HCT116 (cell line): ENCODE data around the gene HNRNPUL2. TPM values are rescaled to one million over a fixed set of nuclear protein-coding genes. Genes with fewer than 3 reads are reported as not detected.

Source experiments
- ATAC-seq: fragments of 200-7000 bp; cut with Tn5 transposase; 2 replicates; pipeline ENCODE4 v1.9.1; 2020; ENCODE audit warnings: mild to moderate bottlenecking, moderate library complexity
- BruUV-seq: library from RNA; stranded (reverse); fragments of 400-500 nt; replicated peaks from 2 replicates; lab custom pipeline; 2021; lab: Mats Ljungman, UMichigan
- CTCF ChIA-PET: fragments of 300-600 bp; sonication (Branson Sonifier 250); formaldehyde crosslinking; loops from one replicate; lab custom pipeline; 2021; ENCODE audit warnings: antibody characterized with exemption; lab: Charles Lee
- POLR2A ChIA-PET: fragments of 300-600, 350-600 bp; sonication (Branson Sonifier 250); formaldehyde crosslinking; loops from one replicate; lab custom pipeline; 2021; ENCODE audit warnings: antibody characterized with exemption; lab: Charles Lee
- RAD21 ChIA-PET, 2 experiments: fragments of 300-600 bp; sonication (Branson Sonifier 250); formaldehyde crosslinking; loops; one replicate each; lab custom pipeline; 2023; ENCODE audit warnings: low total read pairs in 2 of 2; ENCODE audit not compliant: uncharacterized antibody in 2 of 2, unreplicated experiment in 2 of 2, low non-redundant PET in 1 of 2; lab: Charles Lee
- DNase-seq: peaks from one replicate; pipeline ENCODE4 v3.0.0-alpha.2; 2010; ENCODE audit warnings: low read depth, low spot score
- H2AFZ ChIP-seq: fragments of 200-600 bp; shearing (Covaris generic), sonication (generic); 2 replicates; pipeline ENCODE4 v1.6.1; 2017; ENCODE audit warnings: low read depth, mixed run types, mixed read lengths, antibody characterized with exemption, low read length; ENCODE audit not compliant: poor library complexity, severe bottlenecking
- H3K27ac ChIP-seq: 2 replicates; pipeline ENCODE4 v1.5.1; 2012; ENCODE audit warnings: low read depth, low read length
- H3K27me3 ChIP-seq: fragments of 200-600 bp; sonication (generic); 2 replicates; pipeline ENCODE4 v1.6.1; 2016; ENCODE audit warnings: mixed run types, low read length, mixed read lengths; ENCODE audit not compliant: insufficient read depth
- H3K36me3 ChIP-seq, 2 experiments: fragments of 200-500 bp in 1 of 2; fragments of 200-600 bp in 1 of 2; sonication (Bioruptor generic) in 1 of 2; sonication (generic) in 1 of 2; 2 replicates each; pipeline versions ENCODE4 v1.5.1 to v1.6.1; 2014 to 2016; ENCODE audit warnings: low read length in 2 of 2, inconsistent platforms in 1 of 2, mixed read lengths in 1 of 2, mixed run types in 1 of 2; ENCODE audit not compliant: insufficient read depth in 2 of 2, control insufficient read depth in 1 of 2
- H3K4me1 ChIP-seq, 2 experiments: fragments of 200-600 bp in 1 of 2; sonication (generic) in 1 of 2; 2 replicates each; pipeline versions ENCODE4 v1.5.1 to v1.6.1; 2012 to 2017; ENCODE audit warnings: low read length in 2 of 2, inconsistent platforms in 1 of 2, mild to moderate bottlenecking in 1 of 2, mixed read lengths in 1 of 2, mixed run types in 1 of 2, moderate library complexity in 1 of 2; ENCODE audit not compliant: insufficient read depth in 2 of 2, control insufficient read depth in 1 of 2
- H3K4me2 ChIP-seq: fragments of 200-600 bp; sonication (generic); 2 replicates; pipeline ENCODE4 v1.6.1; 2017; ENCODE audit warnings: mixed run types, low read length, mixed read lengths
- H3K4me3 ChIP-seq, 2 experiments: fragments of 200-600 bp in 1 of 2; sonication (generic) in 1 of 2; replicated peaks in 1 of 2; 2 replicates each; pipeline ENCODE4 v1.5.1; 2011 to 2016; ENCODE audit warnings: low read length in 2 of 2, control low read depth in 1 of 2, low read depth in 1 of 2, mild to moderate bottlenecking in 1 of 2, mixed read lengths in 1 of 2, mixed run types in 1 of 2
- H3K79me2 ChIP-seq: fragments of 200-600 bp; sonication (generic); 2 replicates; pipeline ENCODE4 v1.6.1; 2017; ENCODE audit warnings: mild to moderate bottlenecking, mixed run types, low read length, moderate library complexity, mixed read lengths; ENCODE audit not compliant: insufficient read depth
- H3K9ac ChIP-seq: fragments of 200-600 bp; sonication (generic); 2 replicates; pipeline ENCODE4 v1.6.1; 2016; ENCODE audit warnings: low read length, mixed read lengths
- H3K9me2 ChIP-seq: fragments of 200-600 bp; sonication (generic), shearing (Covaris generic); 2 replicates; pipeline ENCODE4 v1.6.1; 2017; ENCODE audit warnings: mixed run types, mild to moderate bottlenecking, moderate library complexity; ENCODE audit not compliant: insufficient read depth
- H3K9me3 ChIP-seq, 2 experiments: fragments of 200-500 bp in 1 of 2; fragments of 200-600 bp in 1 of 2; sonication (Bioruptor generic) in 1 of 2; sonication (generic) in 1 of 2; 2 replicates each; pipeline ENCODE4 v1.6.1; 2014 to 2017; ENCODE audit warnings: low read length in 2 of 2, mixed read lengths in 2 of 2, inconsistent platforms in 1 of 2, low read depth in 1 of 2, mild to moderate bottlenecking in 1 of 2, mixed run types in 1 of 2, moderate library complexity in 1 of 2; ENCODE audit not compliant: control insufficient read depth in 1 of 2, insufficient read depth in 1 of 2
- H4K20me1 ChIP-seq: fragments of 200-600 bp; sonication (generic), shearing (Covaris generic); 2 replicates; pipeline ENCODE4 v1.6.1; 2017; ENCODE audit warnings: mixed run types, mild to moderate bottlenecking, moderate library complexity; ENCODE audit not compliant: insufficient read depth
- CBX3 ChIP-seq: IDR thresholded peaks from 2 replicates; pipeline ENCODE4 v1.6.1; 2012; ENCODE audit warnings: low read depth
- CTCF ChIP-seq, 3 experiments: fragments of 200-600 bp in 1 of 3; sonication (generic) in 1 of 3; IDR thresholded peaks in 2 of 3; conservative IDR thresholded peaks in 1 of 3; 2 replicates each; pipeline ENCODE4 v1.5.1; 2012 to 2017; ENCODE audit warnings: low read depth in 2 of 3, low read length in 2 of 3, antibody characterized with exemption in 1 of 3, borderline replicate concordance in 1 of 3, control low read depth in 1 of 3, mild to moderate bottlenecking in 1 of 3, mixed read lengths in 1 of 3, mixed run types in 1 of 3, moderate library complexity in 1 of 3; ENCODE audit not compliant: insufficient read depth in 1 of 3
- EGR1 ChIP-seq: IDR thresholded peaks from 2 replicates; pipeline ENCODE4 v1.6.1; 2012; ENCODE audit warnings: low read depth
- ELF1 ChIP-seq: IDR thresholded peaks from 2 replicates; pipeline ENCODE4 v1.6.1; 2012; ENCODE audit warnings: low read depth, borderline replicate concordance
- EZH2 ChIP-seq: fragments of 200-600 bp; sonication (generic); IDR thresholded peaks from 2 replicates; pipeline ENCODE4 v1.6.1; 2017; ENCODE audit warnings: antibody characterized with exemption, mixed run types
- FOSL1 ChIP-seq: IDR thresholded peaks from 2 replicates; pipeline ENCODE4 v1.6.1; 2012; ENCODE audit warnings: low read depth
- JUND ChIP-seq: IDR thresholded peaks from 2 replicates; pipeline ENCODE4 v1.6.1; 2012
- MAX ChIP-seq: IDR thresholded peaks from 2 replicates; pipeline ENCODE4 v1.6.1; 2012
- POLR2A ChIP-seq: IDR thresholded peaks from 2 replicates; pipeline ENCODE4 v1.7.0; 2011; ENCODE audit warnings: borderline replicate concordance; ENCODE audit not compliant: insufficient read depth, insufficient read length; ENCODE audit errors: extremely low read depth
- RAD21 ChIP-seq: IDR thresholded peaks from 2 replicates; pipeline ENCODE4 v1.6.1; 2012; ENCODE audit warnings: low read depth, mild to moderate bottlenecking
- REST ChIP-seq: IDR thresholded peaks from 2 replicates; pipeline ENCODE4 v1.6.1; 2012; ENCODE audit warnings: low read depth
- SIN3A ChIP-seq: IDR thresholded peaks from 2 replicates; pipeline ENCODE4 v1.6.1; 2012; ENCODE audit warnings: low read depth
- SP1 ChIP-seq: IDR thresholded peaks from 2 replicates; pipeline ENCODE4 v1.6.1; 2012; ENCODE audit warnings: low read depth
- SRF ChIP-seq: IDR thresholded peaks from 2 replicates; pipeline ENCODE4 v1.6.1; 2012; ENCODE audit warnings: low read depth
- TCF7L2 ChIP-seq: IDR thresholded peaks from 2 replicates; pipeline ENCODE4 v1.7.0; 2011; ENCODE audit warnings: borderline replicate concordance, inconsistent platforms; ENCODE audit not compliant: insufficient read depth, insufficient read length; ENCODE audit errors: extremely low read depth
- ZBTB33 ChIP-seq: IDR thresholded peaks from 2 replicates; pipeline ENCODE4 v1.6.1; 2011; ENCODE audit warnings: mild to moderate bottlenecking, low read length, moderate library complexity; ENCODE audit not compliant: insufficient replicate concordance; ENCODE audit errors: extremely low read depth
- ZFX ChIP-seq: fragments of 450-650 bp; IDR thresholded peaks from 2 replicates; pipeline ENCODE4 v1.6.1; 2017
- ZNF274 ChIP-seq: fragments of 200-500 bp; sonication (Bioruptor generic); IDR thresholded peaks from 2 replicates; pipeline ENCODE4 v1.6.1; 2014; ENCODE audit warnings: mild to moderate bottlenecking, low read depth, low read length, inconsistent platforms
- intact Hi-C: fragments of 100-400 bp; cut with micrococcal nuclease; formaldehyde crosslinking; loops from 2 replicates; pipeline ENCODE4 v1.10.0; 2022
- total RNA-seq: library from RNA; stranded (reverse); gene quantifications from one replicate; pipeline ENCODE4 v1.2.1, GENCODE V29; 2021; ENCODE audit not compliant: unreplicated experiment

The HNRNPUL2 gene
- total RNA-seq, 1 experiment from 2014 or later: 45.8 TPM

- ChIA-PET RAD21 (no interaction called here), CTCF (interaction anchor here (1.0 to 4.0 kb wide), 4 partner anchors 16 to 347 kb away, joined by 3 to 27 read pairs (median 3); partner anchors contain the start of genes HNRNPUL2 and TMEM179B), POLR2A (interaction anchor here (0.6 to 3.2 kb wide), 11 partner anchors 9 to 388 kb away, joined by 3 to 16 read pairs (median 3); partner anchors contain the start of genes C11orf98, CSKMT, HNRNPUL2 and POLR2G)
- no peaks in the 10 kb centered on the region for H3K9me2 ChIP-seq
- peak within 1 kb of the TSS; percentile 23 for H2AFZ ChIP-seq
- no peaks in the 10 kb centered on the region for H3K27me3 ChIP-seq
- BruUV-seq: TSS peak; percentile 59
- peak within 1 kb of the TSS; percentile 73 for H3K9ac ChIP-seq
- H3K4me1 ChIP-seq: peaks cover 7 to 24% of the 10 kb centered on the region in 2 experiments; a peak in 3 of 4 replicates
- H3K79me2 ChIP-seq: peaks cover 19% of the 10 kb centered on the region
- DNase-seq (peak; percentile 93), ATAC-seq (peak; percentile 94)
- intact Hi-C loops: loop anchor here (1.0 kb wide), 1 partner anchor 10 kb away; the partner anchor contains the start of gene POLR2G
- no peaks in the 10 kb centered on the region for H3K9me3 ChIP-seq
- peak within 1 kb of the TSS; percentile 74 for H3K27ac ChIP-seq
- no peaks in the 10 kb centered on the region for H4K20me1 ChIP-seq
- H3K36me3 ChIP-seq: peaks cover 4 to 10% of the 10 kb centered on the region in 2 experiments; a peak in 2 of 4 replicates
- H3K4me3 ChIP-seq: peak within 1 kb of the TSS; percentile 67 to 69
- peak within 1 kb of the TSS; percentile 81 for H3K4me2 ChIP-seq
- TF ChIP-seq ELF1: no peak
- TF ChIP-seq JUND: no peak
- TF ChIP-seq POLR2A: peak; percentile 7
- peak; percentile 82 for TF ChIP-seq MAX
- TF ChIP-seq CBX3: no peak
- no peak for TF ChIP-seq FOSL1
- TF ChIP-seq ZFX: 0 out of 2 replicates have a peak, but pooled peaks have one; percentile 7
- no peak; the same call in 1 of the 2 replicates for TF ChIP-seq SIN3A
- no peak for TF ChIP-seq SRF
- TF ChIP-seq RAD21: no peak
- TF ChIP-seq TCF7L2: peak; percentile 15
- TF ChIP-seq REST: no peak
- no peak for TF ChIP-seq CTCF (IDR thresholded peaks at IDR 0.05 in 2 of 3, conservative IDR thresholded peaks at IDR 0.05 in 1 of 3; ENCODE audit: borderline replicate concordance in 1 of 3, insufficient read depth in 1 of 3, low read depth in 2 of 3, low read length in 2 of 3)
- peak; percentile 70 for TF ChIP-seq SP1
- TF ChIP-seq ZBTB33: no peak
- peak; percentile 88 for TF ChIP-seq EGR1
- TF ChIP-seq EZH2: no peak
- TF ChIP-seq ZNF274: no peak
Observed at GRCh38 chr11:62771144-62772021, 44.1 kb upstream of the HNRNPUL2 start, which contains the start of gene TAF6L. Gene TAF6L, plus strand, starts transcription at chr11:62771396. Its CDS starts 4,388 bp downstream, at chr11:62775784.
